ENCODE measurements around the gene MRPL4. TPM values are rescaled to one million over a fixed set of nuclear protein-coding genes. Genes with fewer than 3 reads are reported as not detected.

Gene MRPL4
- total RNA-seq, 2 experiments from 2014 or later, result 44.6 to 47.3 TPM

GRCh38 chr19:10283301-10284064 is 31.5 kb downstream of the MRPL4 start:
- H3K9me3 Mint-ChIP-seq, result no peaks in the 10 kb centered on the region
- H3K9me3 ChIP-seq (ENCODE audit: control insufficient read depth in 1 of 2, insufficient read depth in 1 of 2, low read length in 2 of 2), result peaks cover 0 to 17% of the 10 kb centered on the region in 2 experiments
- no peak overlapping the region for H3K4me3 ChIP-seq (ENCODE audit: low read length)
- peaks cover 38% of the 10 kb centered on the region for H3K36me3 ChIP-seq (ENCODE audit: insufficient read depth, low read length)
- ATAC-seq (ENCODE audit: poor library complexity) (no peak), DNase-seq (peak in 1 of 14 experiments; percentile 17)
- intact Hi-C loops (cut with DNase I, micrococcal nuclease), result no loop called here
- H3K27ac ChIP-seq (ENCODE audit: low read depth in 1 of 2, low read length in 2 of 2), result no peak overlapping the region
- no peak overlapping the region for H3K27ac Mint-ChIP-seq
- peaks cover 34% of the 10 kb centered on the region for H3K36me3 Mint-ChIP-seq (ENCODE audit: low read depth)
- peaks cover 32% of the 10 kb centered on the region for H3K4me1 Mint-ChIP-seq (ENCODE audit: low read depth)
- TF ChIP-seq CTCF (IDR thresholded peaks at IDR 0.05), result no peak
- H3K27me3 Mint-ChIP-seq, result peaks cover 17% of the 10 kb centered on the region
- H3K4me1 ChIP-seq (ENCODE audit: insufficient read depth, low read length), result peaks cover 28% of the 10 kb centered on the region
- H3K4me3 Mint-ChIP-seq, result no peak overlapping the region
- POLR2A ChIA-PET, result no interaction called here
- peaks cover 15 to 18% of the 10 kb centered on the region in 2 experiments for H3K27me3 ChIP-seq (ENCODE audit: control insufficient read depth in 1 of 2, insufficient read depth in 2 of 2, low read length in 2 of 2)
- CTCF ChIA-PET, result interaction anchor here (4.4 kb wide), 1 partner anchor 13 kb away, joined by 21 read pairs; the partner anchor contains the start of gene ICAM1

DNA sequence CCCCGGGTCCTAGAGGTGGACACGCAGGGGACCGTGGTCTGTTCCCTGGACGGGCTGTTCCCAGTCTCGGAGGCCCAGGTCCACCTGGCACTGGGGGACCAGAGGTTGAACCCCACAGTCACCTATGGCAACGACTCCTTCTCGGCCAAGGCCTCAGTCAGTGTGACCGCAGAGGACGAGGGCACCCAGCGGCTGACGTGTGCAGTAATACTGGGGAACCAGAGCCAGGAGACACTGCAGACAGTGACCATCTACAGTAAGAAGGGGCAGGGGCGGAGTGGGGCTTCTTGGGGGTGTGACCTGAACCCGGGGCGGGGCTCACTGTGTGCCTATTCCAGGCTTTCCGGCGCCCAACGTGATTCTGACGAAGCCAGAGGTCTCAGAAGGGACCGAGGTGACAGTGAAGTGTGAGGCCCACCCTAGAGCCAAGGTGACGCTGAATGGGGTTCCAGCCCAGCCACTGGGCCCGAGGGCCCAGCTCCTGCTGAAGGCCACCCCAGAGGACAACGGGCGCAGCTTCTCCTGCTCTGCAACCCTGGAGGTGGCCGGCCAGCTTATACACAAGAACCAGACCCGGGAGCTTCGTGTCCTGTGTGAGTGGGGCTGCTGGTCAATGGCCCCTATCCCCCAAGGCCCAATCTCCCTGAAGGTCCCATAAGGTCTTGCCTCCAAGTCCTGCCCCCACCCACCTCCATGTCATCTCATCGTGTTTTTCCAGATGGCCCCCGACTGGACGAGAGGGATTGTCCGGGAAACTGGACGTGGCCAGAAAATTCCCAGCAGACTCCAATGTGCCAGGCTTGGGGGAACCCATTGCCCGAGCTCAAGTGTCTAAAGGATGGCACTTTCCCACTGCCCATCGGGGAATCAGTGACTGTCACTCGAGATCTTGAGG is 32.3 kb downstream of the MRPL4 start:
- H3K9me3 ChIP-seq (ENCODE audit: control insufficient read depth in 1 of 2, insufficient read depth in 1 of 2, low read length in 2 of 2), result peaks cover 0 to 18% of the 10 kb centered on the region in 2 experiments
- peaks cover 25% of the 10 kb centered on the region for H3K27me3 Mint-ChIP-seq
- no peak overlapping the region for H3K27ac Mint-ChIP-seq

More for the DNA sequence above, 32.3 kb downstream of the MRPL4 start:
- CTCF ChIA-PET, result interaction anchor here (0.6 to 4.4 kb wide), 2 partner anchors 10 to 14 kb away, joined by 3 to 21 read pairs; partner anchors contain the start of gene ICAM1
- ATAC-seq (ENCODE audit: poor library complexity), result no peak
- Mint-ChIP-seq H3K9me3 (no peaks in the 10 kb centered on the region), H3K36me3 (ENCODE audit: low read depth) (peaks cover 34% of the 10 kb centered on the region), H3K4me3 (no peak overlapping the region), H3K4me1 (ENCODE audit: low read depth) (peaks cover 40% of the 10 kb centered on the region)
- H3K4me1 ChIP-seq (ENCODE audit: insufficient read depth, low read length), result peaks cover 36% of the 10 kb centered on the region
- peaks cover 22 to 26% of the 10 kb centered on the region in 2 experiments for H3K27me3 ChIP-seq (ENCODE audit: control insufficient read depth in 1 of 2, insufficient read depth in 2 of 2, low read length in 2 of 2)
- DNase-seq, result peak in 1 of 14 experiments; percentile 20
- no peak for TF ChIP-seq CTCF (IDR thresholded peaks at IDR 0.05)
- H3K4me3 ChIP-seq (ENCODE audit: low read length), result no peak overlapping the region
- peaks cover 33% of the 10 kb centered on the region for H3K36me3 ChIP-seq (ENCODE audit: insufficient read depth, low read length)
- POLR2A ChIA-PET, result no interaction called here
- no peak overlapping the region for H3K27ac ChIP-seq (ENCODE audit: low read depth in 1 of 2, low read length in 2 of 2)
- intact Hi-C loops (cut with DNase I, micrococcal nuclease), result no loop called here
